NCI-H2196 (cell line): Measurements from ENCODE around the gene NPAS2.

ENCODE experiments used
- DNase-seq: peaks from one replicate; lab custom pipeline; 2025; ENCODE audit not compliant: unreplicated experiment; lab: John Stamatoyannopoulos, UW

The NPAS2 gene

DNA sequence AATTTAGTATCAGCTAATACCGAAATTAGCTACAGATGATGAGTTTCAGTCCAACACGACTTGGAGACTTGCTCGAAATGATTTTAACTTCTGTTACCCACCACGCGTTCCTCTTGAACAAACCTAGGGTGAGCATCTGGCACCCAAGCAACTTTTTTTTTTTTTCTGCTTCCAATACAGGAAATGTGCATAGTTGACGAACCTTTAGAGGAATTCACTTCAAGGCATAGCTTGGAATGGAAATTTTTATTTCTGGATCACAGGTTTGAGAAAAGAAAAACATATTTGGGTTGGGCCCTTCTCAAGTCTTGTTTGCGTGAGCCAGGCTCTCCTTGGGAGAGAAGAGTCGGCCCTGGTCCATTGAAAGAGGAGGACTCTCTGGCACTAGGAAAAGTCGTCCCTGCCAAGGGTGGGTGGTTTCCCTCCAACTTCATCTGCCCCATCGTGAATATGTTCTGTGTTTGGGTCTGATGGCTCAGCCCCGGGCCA, 144.8 kb downstream of the NPAS2 start:
- DNase-seq: no peak

DNA sequence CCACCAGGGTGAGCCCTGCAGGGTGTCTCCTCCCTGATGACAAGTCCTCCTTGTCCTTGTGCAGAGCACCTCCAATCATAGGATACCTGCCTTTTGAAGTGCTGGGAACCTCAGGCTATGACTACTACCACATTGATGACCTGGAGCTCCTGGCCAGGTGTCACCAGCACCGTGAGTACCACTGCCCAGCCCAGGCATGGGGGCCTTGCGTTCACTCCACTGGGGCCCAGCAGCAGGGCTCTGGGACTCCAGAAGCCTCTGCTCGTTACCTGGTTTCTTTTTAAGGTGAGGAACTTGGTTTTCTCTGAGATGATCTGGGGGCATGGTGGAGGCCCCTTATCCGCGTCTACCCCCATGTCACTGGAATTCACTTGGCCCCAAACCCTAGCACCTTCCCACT, 145.7 kb downstream of the NPAS2 start:
- DNase-seq: no peak

GRCh38 chr2:100967716-100968115, 147.8 kb downstream of the NPAS2 start:
- no peak for DNase-seq

DNA sequence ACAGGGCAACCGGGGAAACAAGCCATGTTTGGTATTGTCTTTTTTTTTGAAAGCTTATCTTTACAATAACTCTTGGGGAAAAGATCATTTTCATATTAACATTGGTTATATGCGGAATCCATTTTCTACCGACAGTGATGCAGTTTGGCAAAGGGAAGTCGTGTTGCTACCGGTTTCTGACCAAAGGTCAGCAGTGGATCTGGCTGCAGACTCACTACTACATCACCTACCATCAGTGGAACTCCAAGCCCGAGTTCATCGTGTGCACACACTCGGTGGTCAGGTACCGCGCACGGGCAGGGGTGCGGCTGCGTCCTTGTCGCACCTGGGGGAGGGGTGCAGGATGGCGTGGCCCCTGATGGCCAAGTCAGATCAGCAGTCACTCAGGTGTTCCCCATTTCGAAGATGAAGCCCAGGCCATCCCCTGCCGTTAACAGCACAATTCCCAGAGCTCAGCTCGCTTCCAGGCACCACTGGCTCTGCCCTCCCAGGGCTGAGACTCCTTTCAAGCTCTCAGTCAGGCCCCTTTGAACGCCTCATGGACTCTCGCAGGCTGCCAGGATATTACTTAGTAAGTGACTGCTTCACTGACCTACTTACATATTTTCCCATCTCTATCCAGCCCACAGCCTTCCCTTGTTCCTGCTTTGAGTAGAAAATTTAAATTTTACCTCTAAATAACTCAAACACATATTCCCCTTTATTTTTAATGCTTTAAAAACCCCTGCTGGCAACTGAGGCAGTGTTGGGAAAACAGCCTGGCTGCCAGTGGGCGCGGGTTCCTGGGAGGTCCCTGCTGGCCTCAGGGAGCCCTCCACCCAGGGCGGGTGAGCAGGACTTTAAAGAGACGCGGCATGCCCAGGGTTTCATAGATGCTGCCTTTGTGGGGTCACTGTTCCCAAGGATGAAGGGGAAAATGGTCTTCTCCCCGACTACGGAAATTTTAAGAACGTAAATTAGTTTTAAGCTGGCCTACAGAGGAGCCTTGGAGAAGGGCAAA, 148.5 kb downstream of the NPAS2 start:
- no peak for DNase-seq

GRCh38 chr2:100969998-100970397, 150.1 kb downstream of the NPAS2 start:
- DNase-seq: no peak

DNA sequence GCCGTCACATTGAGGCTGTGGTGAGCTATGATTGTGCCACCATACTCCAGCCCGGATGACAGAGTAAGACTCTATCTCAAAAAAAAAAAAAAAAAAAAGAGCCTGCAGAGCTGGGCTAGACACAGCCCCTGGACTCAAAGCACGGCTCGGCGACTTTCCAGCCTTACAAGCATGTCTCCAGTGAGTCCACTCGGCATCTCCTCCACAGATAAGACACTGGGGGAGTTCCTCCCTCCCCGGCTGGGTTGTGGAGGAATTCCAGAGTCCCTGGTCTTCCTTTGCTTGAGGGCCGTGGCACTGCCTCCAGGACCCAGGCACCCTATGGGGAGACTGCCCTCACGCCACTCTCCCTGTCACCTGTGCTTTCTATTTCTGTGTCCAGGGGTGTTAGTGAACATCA, 151.3 kb downstream of the NPAS2 start:
- no peak for DNase-seq

DNA sequence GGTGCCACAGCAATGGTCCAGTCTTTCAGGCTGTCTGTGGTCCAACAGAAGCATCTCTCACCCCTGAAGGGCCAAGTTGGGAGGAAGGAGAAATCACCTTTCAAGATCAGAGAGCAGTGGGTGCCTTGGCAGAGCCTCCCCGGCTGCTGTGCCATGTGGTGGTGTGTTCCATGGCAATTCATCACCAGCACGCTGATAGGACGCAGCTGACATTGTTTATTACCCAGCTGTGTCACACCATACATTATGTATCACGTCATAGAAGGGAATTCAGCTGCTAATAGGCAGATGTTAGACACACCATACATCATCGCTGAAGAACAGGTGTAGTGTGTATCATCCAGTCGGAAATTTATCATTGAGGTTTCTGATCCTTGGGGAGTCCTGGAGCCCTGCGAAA, 152.5 kb downstream of the NPAS2 start:
- DNase-seq: no peak

- no peak for DNase-seq
These were observed 155.0 kb downstream of the NPAS2 start for GRCh38 chr2:100974712-100975520.

GRCh38 chr2:100975521-100975785, 155.5 kb downstream of the NPAS2 start:
- no peak for DNase-seq

GRCh38 chr2:100976061-100976460, 156.1 kb downstream of the NPAS2 start:
- DNase-seq: no peak

GRCh38 chr2:100976645-100977391, 156.9 kb downstream of the NPAS2 start:
- DNase-seq: no peak

- no peak for DNase-seq
These were observed 157.6 kb downstream of the NPAS2 start for GRCh38 chr2:100977511-100977910.

DNA sequence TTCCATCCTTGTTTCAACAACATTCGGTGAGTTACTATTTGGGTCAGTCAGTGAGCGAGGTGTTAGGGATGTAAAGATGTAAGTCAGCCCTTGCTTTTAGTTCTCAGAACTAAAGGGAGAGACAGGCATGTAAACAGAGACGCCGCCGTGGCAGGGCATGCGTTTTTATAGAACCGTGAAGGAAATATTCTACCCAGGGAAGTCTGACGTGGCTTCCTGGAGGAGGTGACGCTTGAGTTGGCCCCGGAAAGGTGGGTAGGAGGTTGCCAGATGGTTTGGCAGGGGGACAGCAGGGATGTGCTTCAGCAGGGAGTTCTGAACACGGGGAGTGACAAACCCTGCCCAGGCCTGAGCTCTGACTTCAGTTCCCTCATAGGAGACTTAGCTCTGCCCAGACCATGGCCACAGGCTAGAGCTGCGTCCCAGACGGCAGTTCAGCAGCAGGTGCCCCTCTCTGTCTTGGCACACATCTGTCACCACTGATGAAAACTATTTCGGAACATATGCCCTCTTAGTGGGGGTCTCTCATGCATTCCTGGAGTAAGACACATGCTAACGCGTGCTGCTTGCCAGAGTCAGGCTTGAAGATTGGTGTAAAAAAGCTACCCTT, 158.7 kb downstream of the NPAS2 start:
- no peak for DNase-seq

GRCh38 chr2:100980046-100980445, 160.1 kb downstream of the NPAS2 start:
- DNase-seq: no peak

GRCh38 chr2:100981011-100981410, 161.1 kb downstream of the NPAS2 start:
- no peak for DNase-seq

- DNase-seq: no peak
These were observed 162.5 kb downstream of the NPAS2 start for GRCh38 chr2:100982431-100982861.

- no peak for DNase-seq
These were observed 163.3 kb downstream of the NPAS2 start for GRCh38 chr2:100983201-100983600.

DNA sequence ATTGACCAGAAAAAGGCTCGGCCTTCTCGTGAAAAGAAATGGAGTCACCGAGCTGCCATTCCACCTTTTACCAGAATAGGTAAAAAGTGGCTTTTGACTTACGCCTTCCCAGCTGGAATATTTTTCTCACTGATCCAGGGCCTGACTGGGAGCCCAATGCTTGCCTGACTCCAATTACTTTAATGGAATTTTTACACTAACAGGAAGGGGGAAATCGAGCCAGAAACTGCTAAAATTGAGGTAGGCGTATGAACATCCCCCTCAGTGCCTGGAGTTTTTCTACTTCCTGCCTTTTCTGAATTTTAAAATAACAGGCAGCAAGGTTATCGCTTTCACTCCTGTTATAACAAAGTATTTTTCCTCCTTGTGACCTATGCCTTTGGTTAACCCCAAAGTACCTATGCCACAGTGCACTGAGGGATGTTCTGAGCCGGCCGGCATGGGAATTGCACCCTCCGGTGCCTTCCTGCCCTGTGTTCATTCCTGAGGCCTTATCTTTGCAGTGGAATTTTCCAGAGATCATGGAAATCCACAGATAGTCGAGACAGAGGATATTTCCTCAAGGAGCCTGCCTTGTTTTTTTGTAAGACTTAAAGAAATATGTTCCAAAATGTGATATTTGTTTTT, 163.9 kb downstream of the NPAS2 start:
- DNase-seq: no peak

- DNase-seq: peak; percentile 71
These were observed 165.0 kb downstream of the NPAS2 start for GRCh38 chr2:100984892-100985307.

DNA sequence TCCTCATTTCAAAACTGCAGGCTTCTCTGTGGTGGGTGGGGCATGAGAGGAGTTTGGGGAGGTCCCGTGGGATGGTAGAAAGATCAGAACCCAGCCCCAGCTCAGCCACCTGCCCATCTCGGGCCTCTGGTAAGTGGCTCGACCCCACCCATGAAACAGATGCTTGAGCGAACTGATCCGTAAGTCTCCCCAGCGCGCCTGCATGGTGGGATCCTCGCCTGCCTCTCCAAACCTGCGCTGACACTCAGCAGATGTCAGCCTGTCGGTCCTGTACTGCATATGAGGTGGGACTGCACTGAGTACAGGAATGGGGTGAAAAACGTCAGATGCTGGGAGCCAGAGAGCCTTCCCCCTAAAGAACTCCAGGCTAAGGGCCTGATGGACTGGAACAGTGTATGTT, 166.2 kb downstream of the NPAS2 start:
- no peak for DNase-seq
